ENCODE data around the gene FFAR4. TPM values are rescaled to one million over a fixed set of nuclear protein-coding genes. Genes with fewer than 3 reads are reported as not detected.

The FFAR4 gene
- total RNA-seq, 2 donors from 2014 or later = 0.31 TPM; not detected in 1

DNA sequence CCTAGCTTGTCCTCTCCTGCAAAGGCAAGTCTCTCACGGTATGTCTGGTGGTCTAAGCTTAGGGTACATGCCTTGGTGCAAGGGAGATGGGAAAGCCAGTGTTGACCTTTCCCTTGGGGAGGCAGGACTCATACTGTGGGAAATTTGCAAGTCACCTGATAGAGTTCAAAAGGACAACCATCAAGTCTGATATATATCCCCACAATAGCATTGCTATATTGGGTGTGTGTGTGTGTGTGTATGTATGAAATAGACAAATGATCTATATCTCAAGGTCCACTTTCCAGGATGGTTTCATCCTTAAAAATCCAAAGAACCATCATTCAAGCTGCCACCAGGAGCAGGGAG lies 12.2 kb upstream of the FFAR4 start:
- no peak for DNase-seq (ENCODE audit: low spot score)
- H3K27me3 ChIP-seq = no peaks in the 10 kb centered on the region
- TF ChIP-seq, protein P1, sequence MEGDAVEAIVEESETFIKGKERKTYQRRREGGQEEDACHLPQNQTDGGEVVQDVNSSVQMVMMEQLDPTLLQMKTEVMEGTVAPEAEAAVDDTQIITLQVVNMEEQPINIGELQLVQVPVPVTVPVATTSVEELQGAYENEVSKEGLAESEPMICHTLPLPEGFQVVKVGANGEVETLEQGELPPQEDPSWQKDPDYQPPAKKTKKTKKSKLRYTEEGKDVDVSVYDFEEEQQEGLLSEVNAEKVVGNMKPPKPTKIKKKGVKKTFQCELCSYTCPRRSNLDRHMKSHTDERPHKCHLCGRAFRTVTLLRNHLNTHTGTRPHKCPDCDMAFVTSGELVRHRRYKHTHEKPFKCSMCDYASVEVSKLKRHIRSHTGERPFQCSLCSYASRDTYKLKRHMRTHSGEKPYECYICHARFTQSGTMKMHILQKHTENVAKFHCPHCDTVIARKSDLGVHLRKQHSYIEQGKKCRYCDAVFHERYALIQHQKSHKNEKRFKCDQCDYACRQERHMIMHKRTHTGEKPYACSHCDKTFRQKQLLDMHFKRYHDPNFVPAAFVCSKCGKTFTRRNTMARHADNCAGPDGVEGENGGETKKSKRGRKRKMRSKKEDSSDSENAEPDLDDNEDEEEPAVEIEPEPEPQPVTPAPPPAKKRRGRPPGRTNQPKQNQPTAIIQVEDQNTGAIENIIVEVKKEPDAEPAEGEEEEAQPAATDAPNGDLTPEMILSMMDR (IDR thresholded peaks at IDR 0.05) = no peak
- H3K27ac ChIP-seq = no peak overlapping the region
- H3K36me3 ChIP-seq = no peaks in the 10 kb centered on the region
- no peak overlapping the region for H3K4me3 ChIP-seq
- no peaks in the 10 kb centered on the region for H3K4me1 ChIP-seq
- no peaks in the 10 kb centered on the region for H3K9me3 ChIP-seq

DNA sequence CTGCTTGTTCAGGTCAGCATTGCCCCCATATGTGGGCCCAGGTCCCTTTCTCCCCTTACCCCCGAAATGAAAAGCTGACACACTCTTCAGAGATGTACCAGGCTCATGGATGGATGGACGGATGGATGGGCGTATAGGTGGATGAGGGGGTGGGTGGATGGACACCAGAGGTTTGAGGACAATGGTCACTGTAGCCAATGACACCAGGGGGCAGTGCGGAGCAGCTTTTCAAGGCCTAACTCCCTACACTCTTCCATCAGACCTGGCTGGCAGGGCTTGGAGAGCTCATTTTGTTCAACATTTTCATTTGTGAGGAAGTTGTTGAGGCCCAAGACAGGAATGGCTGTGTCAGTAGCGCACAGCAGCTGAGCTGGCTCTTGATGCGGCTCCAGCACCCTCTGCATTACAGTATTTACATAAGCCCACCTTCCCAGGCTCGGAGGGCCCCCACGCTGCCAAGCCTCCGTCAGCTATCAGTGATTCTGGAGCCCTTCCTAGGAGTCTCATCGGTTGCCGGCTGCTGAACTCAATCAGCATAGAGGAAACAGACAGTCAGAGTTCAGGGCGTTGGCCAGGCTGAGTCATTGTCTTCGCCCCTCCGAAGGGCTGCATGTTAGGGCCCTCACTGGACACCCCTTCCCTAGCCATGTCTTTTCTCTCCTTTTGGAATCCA lies 11.6 kb upstream of the FFAR4 start:
- TF ChIP-seq, protein P1 (IDR thresholded peaks at IDR 0.05) = peak; percentile 24 to 75
- Histone ChIP-seq H3K4me3 (no peak overlapping the region), H3K27ac (no peak overlapping the region), H3K4me1 (no peaks in the 10 kb centered on the region), H3K36me3 (no peaks in the 10 kb centered on the region), H3K9me3 (no peaks in the 10 kb centered on the region), H3K27me3 (no peaks in the 10 kb centered on the region)
- DNase-seq (ENCODE audit: low spot score) = peak; percentile 80

- no peaks in the 10 kb centered on the region for H3K27me3 ChIP-seq
- TF ChIP-seq, protein P1 (IDR thresholded peaks at IDR 0.05) = no peak
- H3K27ac ChIP-seq = no peak overlapping the region
- H3K9me3 ChIP-seq = no peaks in the 10 kb centered on the region
- DNase-seq (ENCODE audit: low spot score) = no peak
- no peaks in the 10 kb centered on the region for H3K4me1 ChIP-seq
- no peak overlapping the region for H3K4me3 ChIP-seq
- no peaks in the 10 kb centered on the region for H3K36me3 ChIP-seq
Observed at GRCh38 chr10:93559490-93559889, 7.0 kb upstream of the FFAR4 start.

DNA sequence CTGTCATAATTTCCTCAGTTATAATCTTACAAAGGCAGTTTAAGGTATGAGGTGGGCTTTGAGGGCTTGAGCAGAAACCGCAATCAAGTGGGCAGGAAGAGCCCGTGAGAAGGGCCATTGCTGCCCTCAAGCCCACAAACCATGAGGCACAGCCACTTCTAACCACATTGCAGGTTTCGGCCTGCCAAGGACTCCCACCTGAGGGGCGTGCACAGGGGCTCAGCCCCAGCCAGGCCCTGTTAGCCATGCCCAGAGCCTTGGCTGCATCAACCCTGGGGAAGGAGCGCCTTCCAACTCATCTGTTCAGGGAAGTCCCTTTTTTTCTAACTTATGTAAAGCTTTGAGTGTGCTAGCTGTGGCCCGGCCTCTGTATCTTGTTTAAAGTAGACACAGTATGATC lies 5.9 kb upstream of the FFAR4 start:
- no peak overlapping the region for H3K27ac ChIP-seq
- no peaks in the 10 kb centered on the region for H3K4me1 ChIP-seq
- H3K9me3 ChIP-seq = no peaks in the 10 kb centered on the region
- no peaks in the 10 kb centered on the region for H3K36me3 ChIP-seq
- H3K27me3 ChIP-seq = no peaks in the 10 kb centered on the region
- no peak for DNase-seq (ENCODE audit: low spot score)
- TF ChIP-seq, protein P1 (IDR thresholded peaks at IDR 0.05) = no peak
- H3K4me3 ChIP-seq = no peak overlapping the region

- no peaks in the 10 kb centered on the region for H3K36me3 ChIP-seq
- H3K4me1 ChIP-seq = peaks cover 0 to 12% of the 10 kb centered on the region in 2 donors
- H3K9me3 ChIP-seq = no peaks in the 10 kb centered on the region
- TF ChIP-seq, protein P1 (IDR thresholded peaks at IDR 0.05) = no peak
- peaks cover 3 to 14% of the 10 kb centered on the region in 2 donors for H3K27me3 ChIP-seq
- no peak overlapping the region for H3K27ac ChIP-seq
- DNase-seq (ENCODE audit: low spot score) = no peak
- H3K4me3 ChIP-seq = no peak overlapping the region
Observed at GRCh38 chr10:93565446-93565845, 1.0 kb upstream of the FFAR4 start.

Measured in right atrium auricular region (tissue), 2 donors.